GM19043 (cell line): ENCODE results near the gene AHCYL1.

Source experiments
- ATAC-seq: cut with Tn5 transposase; IDR thresholded peaks from one replicate; pipeline ENCODE4 v1.9.1; 2021; ENCODE audit warnings: low read depth; ENCODE audit not compliant: unreplicated experiment

The AHCYL1 gene

GRCh38 chr1:110059133-110059863 is 74.7 kb downstream of the AHCYL1 start:
- no peak for ATAC-seq

- ATAC-seq = no peak
Measured at GRCh38 chr1:110060034-110060661, 75.6 kb downstream of the AHCYL1 start.

GRCh38 chr1:110060662-110061060 is 76.1 kb downstream of the AHCYL1 start:
- no peak for ATAC-seq

GRCh38 chr1:110061341-110061740 is 76.8 kb downstream of the AHCYL1 start:
- ATAC-seq = no peak

- ATAC-seq = no peak
Measured at GRCh38 chr1:110062612-110063011, 78.0 kb downstream of the AHCYL1 start.

GRCh38 chr1:110063781-110064180 is 79.2 kb downstream of the AHCYL1 start:
- ATAC-seq = no peak

- ATAC-seq = no peak
Measured at GRCh38 chr1:110064576-110065337, 80.2 kb downstream of the AHCYL1 start.

- ATAC-seq = no peak
Measured at GRCh38 chr1:110065841-110066240, 81.3 kb downstream of the AHCYL1 start.

GRCh38 chr1:110067479-110067892 is 82.9 kb downstream of the AHCYL1 start:
- no peak for ATAC-seq

- ATAC-seq = no peak
Measured at GRCh38 chr1:110067893-110068645, 83.5 kb downstream of the AHCYL1 start.

- no peak for ATAC-seq
Measured at GRCh38 chr1:110068646-110069403, 84.3 kb downstream of the AHCYL1 start.

- ATAC-seq = no peak
Measured at GRCh38 chr1:110069404-110070281, 85.1 kb downstream of the AHCYL1 start.

- no peak for ATAC-seq
Measured at GRCh38 chr1:110070282-110070669, 85.7 kb downstream of the AHCYL1 start.

GRCh38 chr1:110070671-110071242 is 86.2 kb downstream of the AHCYL1 start, which contains the start of gene ALX3:
Gene ALX3, minus strand, starts transcription at chr1:110070672. Its CDS starts 60 bp downstream, at chr1:110070612.
- ATAC-seq = no peak
